HS-5 (cell line): ENCODE measurements around the gene SLC43A1.
A peak's percentile ranks its signal among the peaks of the same experiment; 100 is the strongest.
"Not testable (repeated sequence)": the region's sequence is repeated elsewhere in the genome, so short reads cannot be mapped to it uniquely, and the experiment has no call there.

Experiments
- DNase-seq: peaks from one replicate; pipeline ENCODE4 v3.0.0-alpha.2; 2012; ENCODE audit warnings: low read depth

SLC43A1 gene

DNA sequence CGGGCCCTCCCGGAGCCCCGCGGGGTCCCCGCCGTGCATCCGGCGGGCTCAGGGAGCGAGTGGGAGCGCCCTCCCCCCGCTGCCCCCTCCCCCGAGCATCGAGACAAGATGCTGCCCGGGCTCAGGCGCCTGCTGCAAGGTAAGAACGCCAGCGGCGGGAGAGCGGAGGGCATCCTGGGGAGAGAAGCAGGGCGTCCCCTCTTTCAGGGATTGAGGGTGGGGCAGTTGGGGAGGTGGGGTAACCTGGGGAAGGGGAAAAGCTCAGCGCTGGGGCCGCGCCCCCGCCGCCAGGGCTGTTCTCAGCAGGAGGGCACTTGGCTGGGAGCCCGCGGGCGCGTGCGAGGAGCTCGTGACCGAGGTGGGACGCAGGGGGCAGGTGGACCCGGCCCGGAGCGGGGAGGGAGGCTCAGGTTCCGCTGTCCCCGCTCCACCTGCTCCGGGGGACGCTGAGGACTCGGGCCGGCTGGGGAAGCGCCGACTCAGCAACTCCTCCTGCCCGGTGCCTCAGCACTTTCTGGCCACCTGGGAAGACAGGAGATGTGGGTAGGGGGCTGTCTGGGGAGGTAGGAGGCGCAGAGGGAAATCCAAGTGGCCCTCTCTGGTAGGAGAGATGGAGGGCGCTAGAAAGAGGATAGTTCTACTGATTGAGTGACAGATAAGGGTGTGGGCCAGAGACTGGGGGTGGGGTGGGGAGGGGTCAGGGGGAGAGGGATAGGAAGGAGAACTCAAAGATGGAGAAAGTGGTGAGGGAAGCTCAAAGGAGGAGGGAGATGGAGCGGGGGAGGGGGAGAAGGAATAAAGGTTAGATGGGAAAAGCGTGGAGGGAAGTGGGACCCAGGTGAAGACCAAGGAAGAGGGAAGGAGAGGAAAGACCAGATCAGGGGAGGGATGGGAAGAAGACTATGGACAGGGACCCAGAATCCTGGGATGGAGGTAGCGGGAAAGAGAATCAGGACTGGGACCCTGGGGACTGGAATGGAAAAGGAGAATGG lies 54.4 kb downstream of the SLC43A1 start:
- no peak for DNase-seq

GRCh38 chr11:57460022-57460757 lies 55.3 kb downstream of the SLC43A1 start, which contains the start of gene RTN4RL2:
Gene RTN4RL2 (plus strand): TSS chr11:57460528. CDS start chr11:57460866, 338 bp downstream.
- DNase-seq: peak; percentile 47

- no peak for DNase-seq
Measured at GRCh38 chr11:57459164-57460021, 56.1 kb downstream of the SLC43A1 start.

- DNase-seq: no peak
Measured at GRCh38 chr11:57458410-57459163, 56.9 kb downstream of the SLC43A1 start.

DNA sequence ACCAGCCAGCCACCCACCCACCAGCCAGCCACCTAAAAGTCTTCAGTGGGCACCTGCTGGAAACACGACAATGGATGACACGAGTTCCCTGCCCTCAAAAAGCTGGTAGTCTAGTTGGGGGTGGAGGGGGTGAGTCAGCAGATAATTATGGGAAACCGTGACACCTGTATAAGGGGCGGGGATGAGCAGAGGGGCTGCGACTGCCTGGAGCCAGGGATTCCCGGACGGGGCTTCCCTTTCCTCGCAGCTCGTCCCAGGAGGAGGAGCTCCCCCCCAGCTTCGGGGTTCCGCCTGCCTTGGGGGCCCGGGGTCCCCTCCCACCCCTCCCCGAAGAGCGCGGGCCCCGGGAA lies 57.5 kb downstream of the SLC43A1 start:
- no peak for DNase-seq

- no peak for DNase-seq
Measured at GRCh38 chr11:57457643-57458023, 57.9 kb downstream of the SLC43A1 start.

GRCh38 chr11:57456960-57457642 lies 58.4 kb downstream of the SLC43A1 start:
- peak; percentile 53 for DNase-seq

GRCh38 chr11:57453543-57454177 lies 61.8 kb downstream of the SLC43A1 start:
- DNase-seq: no peak

DNA sequence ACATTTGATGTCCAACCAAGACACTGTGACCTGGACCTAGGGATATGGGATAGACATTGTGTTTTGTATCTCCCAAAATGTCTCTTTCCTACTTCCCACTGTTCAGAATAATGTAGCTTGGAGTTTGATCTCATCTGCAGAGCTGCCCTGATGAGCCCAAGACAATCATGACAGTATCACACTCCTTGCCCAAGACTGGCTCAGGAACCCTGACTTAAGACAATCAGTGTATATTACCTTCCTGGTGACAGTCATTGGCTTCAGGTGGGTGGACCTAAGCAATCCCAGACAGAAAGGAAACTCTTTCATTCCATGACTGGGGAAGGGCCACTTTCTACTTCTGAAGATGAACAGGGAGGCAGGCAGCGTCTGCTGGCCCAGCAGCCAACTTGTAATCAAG lies 69.4 kb downstream of the SLC43A1 start:
- no peak for DNase-seq

DNA sequence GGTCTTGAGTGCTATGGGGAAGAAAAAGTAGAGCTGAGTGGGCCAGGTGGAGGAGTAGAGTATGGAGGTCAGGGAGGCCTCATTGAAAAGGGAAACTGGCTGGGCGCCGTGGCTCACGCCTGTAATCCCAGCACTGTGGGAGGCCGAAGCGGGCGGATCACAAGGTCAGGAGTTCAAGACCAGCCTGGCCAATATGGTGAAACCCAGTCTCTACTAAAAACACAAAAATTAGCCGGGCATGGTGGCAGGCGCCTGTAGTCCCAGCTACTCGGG lies 70.4 kb downstream of the SLC43A1 start:
- DNase-seq: not testable (repeated sequence)

- no peak for DNase-seq
Measured at GRCh38 chr11:57444362-57445121, 71.0 kb downstream of the SLC43A1 start.

DNA sequence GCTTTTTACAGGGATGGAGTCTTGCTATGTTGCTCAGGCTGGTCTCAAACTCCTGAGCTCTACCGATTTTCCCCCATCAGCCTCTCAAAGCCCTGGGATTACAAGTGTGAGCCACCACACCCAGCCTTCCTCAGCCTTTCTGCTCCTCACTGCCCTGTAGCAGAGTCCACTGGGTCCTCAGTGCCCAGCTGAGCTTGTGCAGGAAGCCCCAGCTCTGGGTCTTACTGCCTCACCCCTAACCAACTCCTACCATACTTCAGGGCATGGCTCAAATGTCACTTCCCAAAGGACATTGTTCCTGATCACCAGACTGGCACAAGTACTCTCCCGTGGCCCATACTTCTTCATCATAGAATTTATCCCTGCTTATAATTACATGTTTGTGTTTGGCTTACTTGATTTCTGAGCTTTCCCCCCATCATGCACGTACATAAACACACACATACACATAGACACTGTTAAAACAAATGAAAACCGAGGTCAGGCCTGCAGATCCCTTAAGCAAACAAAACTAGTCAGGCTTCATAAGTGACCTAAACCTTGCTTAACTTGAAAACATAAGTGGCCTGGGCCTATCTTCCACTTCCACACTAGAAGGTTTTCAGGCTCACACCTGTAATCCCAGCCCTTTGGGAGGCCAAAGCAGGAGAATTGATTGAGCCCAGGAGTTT lies 74.6 kb downstream of the SLC43A1 start:
- no peak for DNase-seq

DNA sequence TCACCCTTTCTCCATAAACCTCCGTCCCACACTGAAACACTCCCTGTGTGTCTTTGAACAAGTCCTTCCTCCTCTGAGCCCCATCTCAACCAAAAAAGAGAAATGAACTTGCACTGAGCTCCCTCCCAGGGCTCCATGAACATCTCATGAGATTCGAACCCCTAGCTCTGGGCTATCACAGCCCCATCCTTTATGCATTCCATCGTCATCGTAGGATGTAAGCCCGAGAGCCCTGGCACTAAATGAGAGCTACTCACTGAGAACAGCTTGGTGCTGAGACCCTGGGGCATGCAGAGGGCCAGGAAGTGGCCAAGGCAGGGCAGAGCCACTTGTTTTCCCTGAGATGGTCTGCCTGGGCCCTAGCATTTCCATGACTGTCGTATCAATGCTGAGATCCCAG lies 75.7 kb downstream of the SLC43A1 start:
- DNase-seq: no peak

DNA sequence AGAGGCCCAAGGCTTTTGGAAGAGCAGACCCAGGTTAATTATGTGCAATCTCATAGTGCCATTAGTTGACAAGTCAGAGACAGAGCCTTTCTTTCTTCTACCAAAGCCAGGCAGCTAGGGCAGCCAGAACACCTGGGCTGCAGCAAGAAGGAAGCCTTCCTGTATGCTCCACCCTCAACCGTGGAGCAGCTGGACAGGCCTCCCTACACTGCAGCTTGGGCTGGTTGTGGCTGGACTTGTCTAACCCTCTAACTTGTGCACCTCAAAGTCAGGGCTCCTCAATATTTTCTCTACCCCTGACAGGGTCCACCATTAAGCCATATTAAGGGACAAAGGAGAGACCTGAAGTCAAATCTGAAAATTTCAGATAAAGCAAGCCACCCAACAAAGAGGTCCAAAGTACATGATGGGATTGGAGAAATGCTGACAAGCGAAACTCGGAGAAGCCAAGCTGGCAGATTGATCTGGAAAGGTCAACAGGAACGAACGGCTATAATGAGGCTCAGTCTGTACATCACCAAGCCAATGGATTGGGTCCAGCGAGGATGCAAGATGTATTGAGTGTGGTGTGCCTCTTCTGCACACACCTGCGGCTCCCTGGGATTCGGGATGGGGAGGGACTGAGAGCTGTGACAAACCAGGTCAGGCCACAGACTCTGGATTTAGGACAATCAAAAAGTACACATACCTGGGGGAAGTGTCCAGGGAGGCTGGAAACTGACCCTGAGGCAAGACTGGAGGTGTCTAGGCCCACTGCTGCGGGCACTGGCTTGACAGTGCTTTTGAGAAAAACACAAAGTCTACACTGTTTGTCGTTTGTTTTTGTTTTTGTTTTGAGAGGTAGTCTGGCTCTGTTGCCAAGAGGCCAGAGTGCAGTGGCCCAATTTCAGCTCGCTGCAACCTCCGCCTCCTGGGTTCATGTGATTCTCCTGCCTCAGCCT lies 76.9 kb downstream of the SLC43A1 start:
- no peak for DNase-seq

DNA sequence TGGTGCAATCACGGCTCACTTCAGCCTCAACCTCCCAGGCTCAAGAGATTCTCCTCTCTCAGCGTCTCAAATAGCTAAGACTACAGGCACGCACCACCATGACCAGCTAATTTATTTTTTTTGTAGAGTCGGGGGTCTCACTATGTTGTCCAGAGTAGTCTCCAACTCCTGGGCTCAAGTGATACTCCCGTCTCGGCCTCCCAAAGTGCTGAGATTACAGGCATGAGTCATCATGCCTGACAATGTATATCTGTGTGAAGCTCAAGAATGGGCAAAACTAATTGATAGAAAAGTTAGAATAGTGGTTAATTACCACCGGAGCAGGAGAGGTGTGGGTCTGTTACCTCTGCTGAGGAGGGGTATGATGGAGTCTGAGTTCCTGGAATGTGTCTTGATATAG lies 79.5 kb downstream of the SLC43A1 start:
- DNase-seq: no peak

DNA sequence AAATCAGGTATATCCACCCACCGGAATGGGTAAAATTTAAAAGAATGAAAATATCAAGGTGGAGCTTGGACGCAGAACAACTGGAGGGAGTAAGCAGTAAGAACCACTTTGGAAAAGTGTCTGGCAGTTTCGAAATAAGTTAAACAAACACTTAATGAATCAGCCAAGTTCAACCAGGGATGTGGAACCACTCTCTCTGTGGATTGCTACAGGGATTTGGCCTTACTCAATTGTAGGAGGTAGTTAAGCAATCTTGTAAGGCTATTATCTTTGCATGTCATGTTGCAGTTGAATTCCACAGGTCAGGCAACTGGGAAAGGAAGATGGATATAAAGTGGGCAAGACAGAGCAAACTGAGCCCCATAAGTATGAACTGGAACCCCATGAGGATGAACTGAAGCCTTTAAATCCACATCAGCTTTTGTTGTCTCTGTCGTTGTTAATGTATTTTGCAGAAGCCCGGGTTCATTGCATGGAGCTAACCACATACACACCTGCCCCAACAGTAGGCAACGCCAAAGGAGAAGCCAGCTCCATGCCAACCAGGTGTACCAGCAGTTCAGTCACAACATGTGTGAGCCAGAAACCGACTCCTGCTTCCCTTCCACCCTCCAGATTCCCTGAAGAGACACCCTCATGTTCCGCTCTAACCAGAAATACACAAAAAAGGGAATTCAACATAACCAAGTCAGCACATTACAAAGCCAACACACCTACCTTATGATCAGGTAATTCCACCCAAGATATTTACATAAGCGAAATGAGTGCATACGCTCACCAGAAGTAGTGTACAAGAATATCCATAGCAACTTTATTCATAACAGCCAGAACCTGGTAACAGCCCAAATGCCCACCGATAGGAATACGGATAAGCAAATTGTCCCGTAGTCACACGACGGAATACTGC lies 80.6 kb downstream of the SLC43A1 start:
- peak; percentile 82 for DNase-seq
